Adrenal gland (tissue), 5 donors: ENCODE measurements around the gene SCARF2.

Source experiments
- CTCF ChIP-seq, 6 experiments: fragments of 450-650 bp in 4 of 6; fragments of 200-600 bp in 2 of 6; sonication (generic) in 1 of 6; IDR thresholded peaks; 1 replicate in 5 of 6; 2 replicates in 1 of 6; pipeline versions ENCODE4 v1.5.1 to v1.8.0; 2016 to 2021; ENCODE audit warnings: antibody characterized with exemption in 6 of 6, mild to moderate bottlenecking in 2 of 6, moderate library complexity in 1 of 6
- POLR2A ChIP-seq, 2 donors: fragments of 450-650 bp; IDR thresholded peaks; one replicate each; pipeline ENCODE4 v1.6.1; 2017; ENCODE audit warnings: antibody characterized with exemption in 2 of 2, mild to moderate bottlenecking in 2 of 2, moderate library complexity in 1 of 2
- donor health status: DM: no; HTN: no; CAD: no.

GRCh38 chr22:20424568-20424931 is 13.1 kb downstream of the SCARF2 start:
- TF ChIP-seq CTCF (IDR thresholded peaks at IDR 0.05) (no peak), POLR2A (IDR thresholded peaks at IDR 0.05) (no peak)
